ENCODE data around the gene OR52E6. TPM values are rescaled to one million over a fixed set of nuclear protein-coding genes. Genes with fewer than 3 reads are reported as not detected.
A peak's percentile ranks its signal among the peaks of the same experiment; 100 is the strongest.

Gene OR52E6
- total RNA-seq: not detected

- ATAC-seq (no peak), DNase-seq (ENCODE audit: low spot score) (no peak)
- intact Hi-C loops (cut with DNase I): no loop called here
Measured at GRCh38 chr11:5841797-5842196, at the start of gene OR52E6. Gene OR52E6, minus strand, starts transcription at chr11:5841897. Its CDS starts 0 bp downstream, at chr11:5841897.

DNA sequence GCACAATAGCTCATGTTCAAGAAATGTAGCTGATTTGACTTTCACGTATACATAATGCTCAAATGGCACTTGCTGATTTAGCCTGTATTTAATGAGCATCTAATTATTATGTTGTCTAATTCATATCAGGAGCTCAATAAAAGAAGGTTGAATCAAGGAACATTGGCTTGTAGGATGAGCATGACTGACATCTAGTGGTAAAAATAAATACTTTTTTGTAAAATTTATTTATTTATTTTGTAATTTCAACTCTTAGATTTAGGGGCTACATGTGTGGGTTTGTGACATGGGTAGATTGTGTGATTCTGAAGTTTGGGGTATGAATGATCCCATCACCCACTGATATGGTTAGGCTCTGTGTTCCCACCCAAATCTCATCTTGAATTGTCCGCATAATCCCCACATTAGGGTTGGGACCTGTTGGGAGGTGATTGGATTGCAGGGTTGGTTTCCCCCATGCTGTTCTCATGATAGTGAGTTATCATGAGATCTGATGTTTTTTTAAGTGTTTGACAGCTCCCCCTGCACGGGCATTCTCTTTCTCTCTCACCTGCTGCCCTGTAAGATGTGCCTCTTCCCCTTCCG is 49.6 kb upstream of the OR52E6 start:
- intact Hi-C loops (cut with DNase I): no loop called here
- no peak for DNase-seq (ENCODE audit: low spot score)
- ATAC-seq: no peak

- DNase-seq (ENCODE audit: low spot score) (no peak), ATAC-seq (no peak)
- intact Hi-C loops (cut with DNase I): no loop called here
Measured at GRCh38 chr11:5887661-5888060, 46.0 kb upstream of the OR52E6 start.

- intact Hi-C loops (cut with DNase I): no loop called here
- DNase-seq (ENCODE audit: low spot score) (no peak), ATAC-seq (no peak)
Measured at GRCh38 chr11:5887172-5887571, 45.5 kb upstream of the OR52E6 start.

GRCh38 chr11:5881756-5882155 is 40.1 kb upstream of the OR52E6 start:
- DNase-seq (ENCODE audit: low spot score) (no peak), ATAC-seq (no peak)
- intact Hi-C loops (cut with DNase I): no loop called here

- intact Hi-C loops (cut with DNase I): no loop called here
- DNase-seq (ENCODE audit: low spot score) (no peak), ATAC-seq (no peak)
Measured at GRCh38 chr11:5880329-5880728, 38.6 kb upstream of the OR52E6 start, which contains the start of gene OR52E4. Gene OR52E4, plus strand, starts transcription at chr11:5880629. Its CDS starts 3,664 bp downstream, at chr11:5884293.

DNA sequence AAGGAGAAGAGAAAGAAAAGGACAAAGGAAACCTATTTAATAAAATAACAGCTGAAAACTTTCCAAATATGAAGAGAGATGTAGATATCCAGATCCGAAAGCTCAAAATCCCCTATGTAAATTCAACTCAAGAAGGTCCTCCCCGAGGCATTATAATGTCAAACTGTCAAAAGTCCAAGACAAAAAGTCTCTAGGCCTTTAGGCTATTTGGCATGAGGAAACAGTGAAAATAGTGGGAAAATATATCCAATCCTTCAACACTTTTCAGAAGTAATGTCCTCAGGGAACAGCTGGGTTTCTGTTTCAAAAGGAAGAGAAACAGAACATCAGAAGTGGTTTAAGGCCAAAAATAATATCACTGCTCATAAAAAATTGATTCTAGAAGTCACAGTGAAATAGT is 36.9 kb upstream of the OR52E6 start:
- intact Hi-C loops (cut with DNase I): no loop called here
- no peak for DNase-seq (ENCODE audit: low spot score)
- ATAC-seq: no peak

GRCh38 chr11:5865826-5866225 is 24.1 kb upstream of the OR52E6 start:
- no peak for DNase-seq (ENCODE audit: low spot score)
- ATAC-seq: no peak
- intact Hi-C loops (cut with DNase I): no loop called here

DNA sequence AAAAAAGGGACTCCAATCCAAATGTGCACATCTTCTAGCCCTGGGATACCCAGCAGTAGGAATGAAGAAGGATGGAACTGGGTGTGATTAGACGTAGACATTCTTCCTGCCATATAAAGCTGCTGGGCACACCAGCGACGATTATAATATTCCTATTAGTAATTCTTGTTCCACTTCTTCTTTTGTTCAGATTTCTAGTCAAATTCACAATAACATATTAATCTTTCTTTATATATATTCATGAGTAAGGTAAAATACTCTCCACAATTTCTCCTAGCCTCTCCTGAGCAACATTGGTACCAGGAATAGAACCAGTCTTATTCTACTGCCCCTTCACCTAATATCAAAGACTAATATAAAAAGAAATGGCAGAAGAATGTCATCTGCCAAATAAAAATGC is 15.9 kb upstream of the OR52E6 start, which contains the start of gene OR52E8:
Gene OR52E8 (minus strand): TSS at position 101 of the 400 bp plus-strand sequence. CDS start 0 bp downstream, at position 101.
- DNase-seq (ENCODE audit: low spot score) (no peak), ATAC-seq (no peak)
- intact Hi-C loops (cut with DNase I): no loop called here

GRCh38 chr11:5851002-5851401 is 9.3 kb upstream of the OR52E6 start:
- no peak for ATAC-seq
- DNase-seq (ENCODE audit: low spot score): no peak
- intact Hi-C loops (cut with DNase I): no loop called here

GRCh38 chr11:5847711-5848110 is 6.0 kb upstream of the OR52E6 start:
- ATAC-seq (no peak), DNase-seq (ENCODE audit: low spot score) (no peak)
- intact Hi-C loops (cut with DNase I): no loop called here

GRCh38 chr11:5846701-5847100 is 5.0 kb upstream of the OR52E6 start:
- intact Hi-C loops (cut with DNase I): no loop called here
- DNase-seq (ENCODE audit: low spot score) (no peak), ATAC-seq (no peak)

DNA sequence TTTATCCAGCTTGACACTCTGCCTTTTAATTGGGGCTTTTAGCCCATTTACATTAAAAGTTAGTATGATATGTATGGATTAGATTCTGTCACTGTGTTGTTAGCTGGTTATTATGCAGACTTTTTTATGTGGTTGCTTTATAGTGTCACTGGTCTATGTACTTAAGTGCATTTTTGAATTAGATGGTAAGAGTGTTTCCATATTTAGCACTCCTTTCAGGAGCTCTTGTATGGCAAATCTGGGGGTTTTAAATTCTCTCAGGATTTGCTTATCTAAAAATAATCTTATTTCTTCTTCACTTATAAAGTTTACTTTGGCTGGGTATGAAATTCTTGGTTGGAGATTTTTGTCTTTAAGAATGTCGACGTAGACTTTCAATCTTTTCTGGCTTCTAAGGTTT is 4.0 kb downstream of the OR52E6 start:
- ATAC-seq: no peak
- intact Hi-C loops (cut with DNase I): no loop called here

GRCh38 chr11:5833446-5833845 is 8.3 kb downstream of the OR52E6 start:
- intact Hi-C loops (cut with DNase I): no loop called here
- ATAC-seq: no peak
- DNase-seq (ENCODE audit: low spot score): no peak

More for the DNA sequence above, 4.0 kb downstream of the OR52E6 start:
- no peak for DNase-seq (ENCODE audit: low spot score)

GRCh38 chr11:5831196-5831829 is 10.4 kb downstream of the OR52E6 start:
- DNase-seq (ENCODE audit: low spot score) (no peak), ATAC-seq (no peak)
- intact Hi-C loops (cut with DNase I): no loop called here

- no peak for ATAC-seq
- DNase-seq (ENCODE audit: low spot score): no peak
- intact Hi-C loops (cut with DNase I): no loop called here
Measured at GRCh38 chr11:5818245-5818886, 23.3 kb downstream of the OR52E6 start.

DNA sequence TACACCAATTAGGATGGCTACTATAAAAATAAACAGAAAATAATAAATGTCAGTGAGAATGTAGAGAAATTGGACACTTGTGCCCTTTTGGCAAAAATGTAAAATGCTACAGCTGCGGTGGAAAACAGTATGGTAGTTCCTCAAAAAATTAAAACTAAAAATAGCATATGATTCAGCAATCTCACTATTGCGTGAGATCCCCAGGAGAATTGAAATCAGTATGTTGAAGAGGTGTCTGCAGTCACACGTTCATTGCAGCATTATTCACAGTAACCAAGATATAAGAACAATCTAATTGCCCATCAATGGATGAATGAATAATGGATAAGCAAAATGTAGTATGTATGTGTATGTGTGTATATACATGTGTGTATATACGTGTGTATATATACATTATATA is 26.2 kb downstream of the OR52E6 start:
- DNase-seq (ENCODE audit: low spot score): no peak
- intact Hi-C loops (cut with DNase I): no loop called here
- ATAC-seq: peak; percentile 48

DNA sequence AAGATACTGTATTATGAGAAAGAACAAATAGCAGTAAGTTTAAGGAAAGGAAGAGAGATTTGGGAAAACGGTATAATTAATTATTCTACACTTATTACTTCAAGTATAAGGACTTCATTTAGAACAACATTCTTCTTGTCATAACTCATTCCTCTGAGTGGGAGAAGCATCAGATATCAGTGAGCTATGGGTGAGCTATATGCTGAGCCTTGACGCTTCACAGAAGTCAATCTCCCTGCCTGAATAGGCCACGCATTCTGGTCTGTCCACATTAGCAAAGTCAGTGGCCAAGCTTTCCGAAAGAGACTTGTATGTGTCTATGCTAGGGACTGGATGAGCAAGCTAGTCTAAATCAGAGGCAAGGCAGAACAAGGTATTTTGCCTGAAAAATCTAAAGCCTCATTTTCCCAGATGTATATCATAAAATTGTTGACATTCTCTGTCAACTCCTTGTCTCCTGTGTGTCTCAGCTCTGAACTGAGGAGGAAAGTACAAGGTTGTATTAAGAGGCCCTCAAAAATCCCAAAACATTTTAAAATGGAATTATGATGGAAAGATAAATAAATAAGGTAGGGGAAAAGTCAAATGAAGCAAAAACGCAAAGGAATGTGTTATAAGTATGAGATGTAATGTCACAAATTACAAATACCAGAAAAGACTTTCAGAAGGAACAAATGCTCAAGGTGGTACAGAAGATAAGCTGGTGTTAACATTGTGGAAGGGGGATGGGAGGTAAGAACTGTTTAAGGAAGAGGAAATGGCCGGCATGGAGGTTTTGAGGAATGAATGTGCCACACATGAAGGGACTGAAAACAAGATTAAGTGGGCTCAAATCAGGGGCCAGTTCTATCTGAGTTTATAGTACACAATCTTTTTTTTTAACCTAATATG is 31.5 kb downstream of the OR52E6 start:
- ATAC-seq (no peak), DNase-seq (ENCODE audit: low spot score) (no peak)
- intact Hi-C loops (cut with DNase I): loop anchor here (10.0 kb wide), 2 partner anchors 215 to 335 kb away; partner anchors contain the start of gene TRIM6

DNA sequence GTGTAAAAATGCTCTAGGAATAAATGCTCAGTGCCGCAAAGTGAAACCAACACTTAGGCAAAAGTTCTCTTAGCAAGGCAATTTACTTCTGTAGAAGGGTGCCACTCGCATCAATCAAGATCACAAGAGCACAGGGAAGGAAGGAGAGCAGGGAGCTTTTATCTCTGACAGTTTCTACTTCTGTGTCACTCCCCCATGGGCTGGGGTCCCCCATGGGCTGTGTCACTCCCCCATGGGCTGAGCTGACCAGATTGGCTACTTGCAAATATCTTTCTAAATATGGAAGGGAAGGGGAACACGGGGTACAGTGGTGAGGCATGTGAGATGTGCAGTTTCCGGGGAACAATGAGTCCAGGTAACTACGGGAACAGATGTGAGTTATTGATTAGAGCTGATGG is 32.6 kb downstream of the OR52E6 start:
- intact Hi-C loops (cut with DNase I): loop anchor here (10.0 kb wide), 2 partner anchors 214 to 334 kb away; partner anchors contain the start of gene TRIM6
- DNase-seq (ENCODE audit: low spot score) (no peak), ATAC-seq (peak; percentile 68)
